ENCODE measurements around the gene BAIAP2. TPM values are rescaled to one million over a fixed set of nuclear protein-coding genes. Genes with fewer than 3 reads are reported as not detected.

Gene BAIAP2
- total RNA-seq, 1 donor from 2014 or later: 6.8 TPM

- TF ChIP-seq CTCF (IDR thresholded peaks at IDR 0.05): no peak
- H3K9me3 Mint-ChIP-seq: no peaks in the 10 kb centered on the region
- ChIA-PET POLR2A (no interaction called here), CTCF (no interaction called here)
- no peak for ATAC-seq (ENCODE audit: low read depth)
- H3K27me3 Mint-ChIP-seq: no peaks in the 10 kb centered on the region
- H3K4me1 Mint-ChIP-seq: no peaks in the 10 kb centered on the region
- no peak overlapping the region for H3K4me3 Mint-ChIP-seq
- intact Hi-C loops (cut with micrococcal nuclease): no loop called here
- no peaks in the 10 kb centered on the region for H3K36me3 Mint-ChIP-seq (ENCODE audit: low read depth)
- H3K27ac Mint-ChIP-seq: no peak overlapping the region
- no peak for DNase-seq
Measured at GRCh38 chr17:81086789-81087551, 52.0 kb downstream of the BAIAP2 start.

- Mint-ChIP-seq H3K27ac (no peak overlapping the region), H3K4me3 (no peak overlapping the region), H3K36me3 (ENCODE audit: low read depth) (no peaks in the 10 kb centered on the region), H3K9me3 (no peaks in the 10 kb centered on the region), H3K4me1 (no peaks in the 10 kb centered on the region), H3K27me3 (no peaks in the 10 kb centered on the region)
- CTCF ChIA-PET: no interaction called here
- TF ChIP-seq CTCF (IDR thresholded peaks at IDR 0.05): no peak
- intact Hi-C loops (cut with micrococcal nuclease): no loop called here
- POLR2A ChIA-PET: no interaction called here
- no peak for DNase-seq
- no peak for ATAC-seq (ENCODE audit: low read depth)
Measured at GRCh38 chr17:81090361-81091136, 55.6 kb downstream of the BAIAP2 start.

- no peak for TF ChIP-seq CTCF (IDR thresholded peaks at IDR 0.05)
- H3K4me1 Mint-ChIP-seq: peaks cover 2% of the 10 kb centered on the region
- H3K27ac Mint-ChIP-seq: no peak overlapping the region
- CTCF ChIA-PET: interaction anchor here (1.4 kb wide), 1 partner anchor 11 kb away, joined by 4 read pairs; no protein-coding TSS in a partner anchor
- POLR2A ChIA-PET: no interaction called here
- intact Hi-C loops (cut with micrococcal nuclease): no loop called here
- no peaks in the 10 kb centered on the region for H3K9me3 Mint-ChIP-seq
- no peak for DNase-seq
- no peaks in the 10 kb centered on the region for H3K36me3 Mint-ChIP-seq (ENCODE audit: low read depth)
- ATAC-seq (ENCODE audit: low read depth): no peak
- H3K4me3 Mint-ChIP-seq: no peak overlapping the region
- H3K27me3 Mint-ChIP-seq: no peaks in the 10 kb centered on the region
Measured at GRCh38 chr17:81091154-81091553, 56.2 kb downstream of the BAIAP2 start.

GRCh38 chr17:81091774-81092517, 57.0 kb downstream of the BAIAP2 start:
- Mint-ChIP-seq H3K36me3 (ENCODE audit: low read depth) (no peaks in the 10 kb centered on the region), H3K4me3 (no peak overlapping the region), H3K4me1 (peaks cover 2% of the 10 kb centered on the region), H3K27me3 (peaks cover 2% of the 10 kb centered on the region), H3K9me3 (no peaks in the 10 kb centered on the region), H3K27ac (no peak overlapping the region)
- ChIA-PET CTCF (interaction anchor here (1.4 kb wide), 1 partner anchor 10 kb away, joined by 4 read pairs; no protein-coding TSS in a partner anchor), POLR2A (no interaction called here)
- DNase-seq (no peak), ATAC-seq (ENCODE audit: low read depth) (no peak)
- no peak for TF ChIP-seq CTCF (IDR thresholded peaks at IDR 0.05)
- intact Hi-C loops (cut with micrococcal nuclease): no loop called here

All from activated B cell treated with CpG ODN at 0.5 μM for 24 hours (primary cell).